AG04450 (cell line): ENCODE data around the gene GNAL. TPM values are rescaled to one million over a fixed set of nuclear protein-coding genes. Genes with fewer than 3 reads are reported as not detected.

Source experiments
- CTCF ChIA-PET: fragments of 300-600, 350-600 bp; formaldehyde crosslinking; extraction: SDS; loops from one replicate; lab custom pipeline; 2022; ENCODE audit warnings: antibody characterized with exemption, inconsistent platforms; lab: Charles Lee
- POLR2A ChIA-PET: fragments of 350-600 bp; formaldehyde crosslinking; extraction: SDS; loops from one replicate; lab custom pipeline; 2021; ENCODE audit warnings: antibody characterized with exemption, inconsistent platforms; lab: Yijun Ruan, JAX
- DNase-seq: peaks from one replicate; pipeline ENCODE4 v3.0.0-alpha.2; 2011; ENCODE audit warnings: low read depth, low spot score
- H3K27ac ChIP-seq: one replicate; pipeline ENCODE4 v1.5.1; 2012; ENCODE audit warnings: low read depth, low read length, control low read depth
- H3K27me3 ChIP-seq: one replicate; pipeline ENCODE4 v1.6.0; 2012; ENCODE audit warnings: low read length; ENCODE audit not compliant: control insufficient read depth, insufficient read depth
- H3K4me3 ChIP-seq: 2 replicates; pipeline ENCODE4 v1.5.1; 2011; ENCODE audit warnings: mild to moderate bottlenecking, low read depth, low read length, control low read depth
- H3K9me3 ChIP-seq: 2 replicates; pipeline ENCODE4 v1.5.1; 2012; ENCODE audit warnings: low read length; ENCODE audit not compliant: control insufficient read depth, insufficient read depth
- polyA plus RNA-seq: library from polyadenylated mRNA; depleted of rRNA; stranded (reverse); fragments of >200 nt; gene quantifications from 2 replicates; pipeline ENCODE4 v1.2.3, GENCODE V29; 2011
- TF ChIP-seq, protein P1 (sequence below): IDR thresholded peaks from 2 replicates; pipeline ENCODE4 v1.5.1; 2011; ENCODE audit warnings: low read depth, low read length, control low read depth, inconsistent platforms

GNAL gene
- polyA plus RNA-seq, 1 experiment, result 0.51 TPM

DNA sequence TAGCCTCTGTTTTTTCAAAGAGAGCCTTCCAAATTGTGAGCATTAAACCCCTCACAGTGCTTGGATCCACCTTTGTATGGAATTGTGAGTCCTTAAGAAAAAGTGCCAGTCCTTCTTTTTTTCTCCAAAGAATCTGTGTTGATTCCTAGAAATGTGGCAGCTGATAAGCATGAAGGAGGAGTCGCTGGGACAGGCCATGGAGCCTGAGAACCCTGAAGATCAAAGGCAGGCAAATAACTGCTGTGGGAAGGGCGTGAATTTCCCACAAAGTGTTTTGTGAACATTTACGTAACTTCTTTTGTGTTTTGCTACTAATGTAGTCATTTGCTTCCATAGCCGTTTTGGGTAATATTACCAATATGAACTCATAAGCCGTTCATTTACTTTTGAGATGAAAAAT is 134.5 kb downstream of the GNAL start:
- H3K27me3 ChIP-seq, result peaks cover 5% of the 10 kb centered on the region
- POLR2A ChIA-PET, result no interaction called here
- no peak overlapping the region for H3K27ac ChIP-seq
- peaks cover 4% of the 10 kb centered on the region; the same call in 1 of the 2 replicates for H3K9me3 ChIP-seq
- TF ChIP-seq, protein P1, sequence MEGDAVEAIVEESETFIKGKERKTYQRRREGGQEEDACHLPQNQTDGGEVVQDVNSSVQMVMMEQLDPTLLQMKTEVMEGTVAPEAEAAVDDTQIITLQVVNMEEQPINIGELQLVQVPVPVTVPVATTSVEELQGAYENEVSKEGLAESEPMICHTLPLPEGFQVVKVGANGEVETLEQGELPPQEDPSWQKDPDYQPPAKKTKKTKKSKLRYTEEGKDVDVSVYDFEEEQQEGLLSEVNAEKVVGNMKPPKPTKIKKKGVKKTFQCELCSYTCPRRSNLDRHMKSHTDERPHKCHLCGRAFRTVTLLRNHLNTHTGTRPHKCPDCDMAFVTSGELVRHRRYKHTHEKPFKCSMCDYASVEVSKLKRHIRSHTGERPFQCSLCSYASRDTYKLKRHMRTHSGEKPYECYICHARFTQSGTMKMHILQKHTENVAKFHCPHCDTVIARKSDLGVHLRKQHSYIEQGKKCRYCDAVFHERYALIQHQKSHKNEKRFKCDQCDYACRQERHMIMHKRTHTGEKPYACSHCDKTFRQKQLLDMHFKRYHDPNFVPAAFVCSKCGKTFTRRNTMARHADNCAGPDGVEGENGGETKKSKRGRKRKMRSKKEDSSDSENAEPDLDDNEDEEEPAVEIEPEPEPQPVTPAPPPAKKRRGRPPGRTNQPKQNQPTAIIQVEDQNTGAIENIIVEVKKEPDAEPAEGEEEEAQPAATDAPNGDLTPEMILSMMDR, result no peak
- CTCF ChIA-PET, result no interaction called here
- no peak for DNase-seq
- H3K4me3 ChIP-seq, result no peak overlapping the region

DNA sequence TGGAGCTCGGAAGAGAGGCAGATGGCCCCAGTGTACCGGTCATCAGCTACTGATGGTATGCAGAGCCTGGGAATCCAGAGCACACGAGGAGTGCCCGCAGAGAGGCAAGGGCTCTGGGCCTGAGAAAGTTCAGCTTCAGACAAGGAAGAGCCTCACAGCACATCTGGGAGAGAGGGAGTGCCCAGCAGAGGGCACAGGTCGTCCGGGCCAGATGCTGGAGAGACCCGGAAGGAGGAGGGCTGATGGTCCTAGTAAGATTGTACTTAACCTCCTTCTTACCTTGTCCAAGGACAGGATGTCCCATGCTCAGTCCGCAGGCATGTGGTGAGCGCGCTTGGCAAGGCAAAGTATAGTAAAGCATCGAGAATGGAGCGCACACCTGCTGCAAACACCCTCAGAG is 137.8 kb downstream of the GNAL start:
- TF ChIP-seq, protein P1, result no peak
- DNase-seq, result no peak
- ChIA-PET POLR2A (no interaction called here), CTCF (no interaction called here)
- Histone ChIP-seq H3K27ac (no peak overlapping the region), H3K9me3 (peaks cover 2% of the 10 kb centered on the region; the same call in 1 of the 2 replicates), H3K4me3 (no peak overlapping the region), H3K27me3 (no peaks in the 10 kb centered on the region)

DNA sequence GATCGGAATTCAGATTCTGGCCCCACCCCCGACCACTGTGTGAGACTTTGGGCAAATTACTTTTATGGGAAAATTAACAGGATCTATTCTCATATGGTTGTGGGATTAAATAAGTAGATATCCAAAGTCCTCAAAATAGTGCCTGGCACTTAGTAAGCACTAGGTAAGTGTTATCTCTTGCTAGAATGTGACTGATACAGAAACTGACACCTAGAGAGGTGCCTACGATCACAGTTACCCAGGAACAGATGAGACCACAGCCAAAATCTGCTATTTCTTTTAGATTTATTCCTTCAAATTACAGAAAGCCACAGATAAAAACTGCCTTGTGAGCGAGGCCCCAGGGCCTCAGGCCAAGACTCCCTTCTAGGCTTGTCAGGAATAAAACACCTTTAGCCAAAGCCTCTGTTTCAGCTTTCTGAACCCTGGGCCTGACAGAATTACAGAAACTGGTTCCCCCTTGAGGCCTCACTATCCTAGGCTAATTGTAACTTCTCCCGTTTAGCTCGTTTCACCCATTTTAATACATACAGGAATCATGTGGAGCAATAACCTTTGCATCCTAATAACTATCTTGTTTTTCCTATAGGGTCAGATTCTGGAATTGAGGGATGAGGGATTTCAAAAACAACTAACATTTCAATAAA is 139.8 kb downstream of the GNAL start:
- H3K27ac ChIP-seq, result no peak overlapping the region
- POLR2A ChIA-PET, result no interaction called here
- H3K9me3 ChIP-seq, result no peaks in the 10 kb centered on the region
- CTCF ChIA-PET, result interaction anchor here (0.7 kb wide), 1 partner anchor 13 kb away, joined by 3 read pairs; no protein-coding TSS in a partner anchor
- TF ChIP-seq, protein P1, result no peak
- DNase-seq, result no peak
- no peak overlapping the region for H3K4me3 ChIP-seq
- no peaks in the 10 kb centered on the region for H3K27me3 ChIP-seq

DNA sequence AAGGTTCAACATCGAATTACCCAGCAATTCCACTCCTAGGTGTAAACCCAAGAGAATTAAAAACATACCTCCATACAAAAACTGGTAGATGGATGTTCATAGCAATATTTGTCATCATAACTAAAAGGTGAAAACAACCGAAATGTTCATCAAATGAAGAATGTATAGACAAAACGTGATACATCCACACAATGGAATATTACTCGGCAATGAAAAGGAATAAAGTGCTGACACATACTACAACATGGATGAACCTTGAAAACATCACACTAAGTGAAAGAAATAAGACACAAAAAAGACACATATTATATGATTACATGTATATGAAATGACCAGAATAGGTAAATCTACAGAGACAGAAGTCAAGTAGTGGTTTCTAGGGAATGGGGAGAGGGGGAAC is 141.5 kb downstream of the GNAL start:
- Histone ChIP-seq H3K27me3 (no peaks in the 10 kb centered on the region), H3K4me3 (no peak overlapping the region), H3K9me3 (no peaks in the 10 kb centered on the region), H3K27ac (no peak overlapping the region)
- TF ChIP-seq, protein P1, result no peak
- CTCF ChIA-PET, result no interaction called here
- no peak for DNase-seq
- POLR2A ChIA-PET, result no interaction called here

DNA sequence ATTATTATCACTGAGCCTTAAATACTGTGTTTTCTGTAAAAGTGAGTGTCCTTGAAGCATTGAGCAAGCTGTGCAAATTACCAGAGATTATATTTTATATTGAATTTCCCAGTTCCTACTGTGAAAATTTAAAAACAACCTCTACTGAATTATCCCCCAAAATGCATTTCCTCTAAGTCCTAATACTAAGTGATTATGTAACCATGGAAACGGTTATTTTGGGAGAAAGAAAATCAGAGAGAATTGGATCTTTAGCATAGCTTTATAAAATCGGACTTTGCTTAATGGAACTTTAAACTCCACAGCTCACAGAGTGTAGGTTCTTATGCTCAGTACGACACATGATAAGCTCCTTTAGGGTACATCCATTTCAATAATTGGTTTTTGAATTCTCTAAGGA is 142.9 kb downstream of the GNAL start:
- Histone ChIP-seq H3K9me3 (no peaks in the 10 kb centered on the region), H3K27me3 (no peaks in the 10 kb centered on the region), H3K27ac (no peak overlapping the region), H3K4me3 (no peak overlapping the region)
- ChIA-PET POLR2A (no interaction called here), CTCF (interaction anchor here (0.7 to 0.9 kb wide), 2 partner anchors 99 to 894 kb away, joined by 3 read pairs; no protein-coding TSS in a partner anchor)
- no peak for DNase-seq
- TF ChIP-seq, protein P1, result no peak
